ENCODE results near the gene WDSUB1.

Gene WDSUB1

DNA sequence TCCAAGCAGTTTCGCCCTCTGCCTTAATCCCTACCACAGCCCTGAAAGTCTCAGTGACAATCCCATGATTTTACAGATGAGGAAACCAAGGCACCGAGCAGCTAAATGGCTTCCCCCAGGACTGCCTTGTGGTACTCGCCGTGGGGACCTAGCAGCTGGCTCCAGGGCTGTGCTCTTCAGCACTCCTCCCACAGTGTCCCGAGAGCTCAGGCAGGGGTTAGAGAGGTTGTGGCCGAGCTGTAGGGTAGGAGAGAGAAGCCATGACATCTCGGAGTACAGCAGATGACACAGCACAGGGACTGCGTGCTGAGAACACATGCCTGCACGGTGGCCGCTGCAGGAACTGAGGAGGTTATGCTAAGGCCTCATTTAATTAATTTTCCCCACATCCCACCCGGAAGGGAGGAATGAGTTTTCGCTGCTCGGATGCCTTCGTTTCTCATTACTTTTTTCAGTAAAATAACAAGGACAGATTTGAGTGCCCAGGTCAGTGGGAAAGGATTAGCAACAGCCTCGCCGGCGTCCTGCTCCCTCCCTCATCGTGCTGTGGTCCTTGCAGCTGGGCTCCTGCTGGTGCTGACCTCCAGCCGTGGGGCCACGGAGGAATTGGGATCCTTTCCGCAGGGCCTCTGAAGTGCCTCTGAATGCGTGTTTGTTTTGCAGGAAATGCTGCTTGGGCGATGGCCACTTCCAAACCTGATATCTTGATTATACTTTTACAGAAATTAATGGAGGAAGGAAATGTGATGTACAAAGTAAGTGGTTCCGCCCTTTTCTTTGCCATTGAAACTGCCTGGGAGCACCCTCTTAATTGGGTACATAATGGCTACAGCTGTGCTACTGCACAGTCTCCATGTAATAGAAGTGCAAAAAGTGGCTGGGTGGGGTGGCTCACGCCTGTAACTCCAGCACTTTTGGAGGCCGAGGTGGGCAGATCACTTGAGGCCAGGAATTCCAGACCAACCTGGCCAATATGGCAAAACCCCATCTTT is 61.2 kb downstream of the WDSUB1 start:
- TF ChIP-seq, protein P1, sequence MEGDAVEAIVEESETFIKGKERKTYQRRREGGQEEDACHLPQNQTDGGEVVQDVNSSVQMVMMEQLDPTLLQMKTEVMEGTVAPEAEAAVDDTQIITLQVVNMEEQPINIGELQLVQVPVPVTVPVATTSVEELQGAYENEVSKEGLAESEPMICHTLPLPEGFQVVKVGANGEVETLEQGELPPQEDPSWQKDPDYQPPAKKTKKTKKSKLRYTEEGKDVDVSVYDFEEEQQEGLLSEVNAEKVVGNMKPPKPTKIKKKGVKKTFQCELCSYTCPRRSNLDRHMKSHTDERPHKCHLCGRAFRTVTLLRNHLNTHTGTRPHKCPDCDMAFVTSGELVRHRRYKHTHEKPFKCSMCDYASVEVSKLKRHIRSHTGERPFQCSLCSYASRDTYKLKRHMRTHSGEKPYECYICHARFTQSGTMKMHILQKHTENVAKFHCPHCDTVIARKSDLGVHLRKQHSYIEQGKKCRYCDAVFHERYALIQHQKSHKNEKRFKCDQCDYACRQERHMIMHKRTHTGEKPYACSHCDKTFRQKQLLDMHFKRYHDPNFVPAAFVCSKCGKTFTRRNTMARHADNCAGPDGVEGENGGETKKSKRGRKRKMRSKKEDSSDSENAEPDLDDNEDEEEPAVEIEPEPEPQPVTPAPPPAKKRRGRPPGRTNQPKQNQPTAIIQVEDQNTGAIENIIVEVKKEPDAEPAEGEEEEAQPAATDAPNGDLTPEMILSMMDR (IDR thresholded peaks at IDR 0.05; ENCODE audit: low read depth, low read length, missing control alignments), result no peak
- no peak for DNase-seq (ENCODE audit: extremely low read depth, low read depth)
- no peak overlapping the region for H3K4me3 ChIP-seq (replicated peaks; ENCODE audit: low read depth, low read length)

DNA sequence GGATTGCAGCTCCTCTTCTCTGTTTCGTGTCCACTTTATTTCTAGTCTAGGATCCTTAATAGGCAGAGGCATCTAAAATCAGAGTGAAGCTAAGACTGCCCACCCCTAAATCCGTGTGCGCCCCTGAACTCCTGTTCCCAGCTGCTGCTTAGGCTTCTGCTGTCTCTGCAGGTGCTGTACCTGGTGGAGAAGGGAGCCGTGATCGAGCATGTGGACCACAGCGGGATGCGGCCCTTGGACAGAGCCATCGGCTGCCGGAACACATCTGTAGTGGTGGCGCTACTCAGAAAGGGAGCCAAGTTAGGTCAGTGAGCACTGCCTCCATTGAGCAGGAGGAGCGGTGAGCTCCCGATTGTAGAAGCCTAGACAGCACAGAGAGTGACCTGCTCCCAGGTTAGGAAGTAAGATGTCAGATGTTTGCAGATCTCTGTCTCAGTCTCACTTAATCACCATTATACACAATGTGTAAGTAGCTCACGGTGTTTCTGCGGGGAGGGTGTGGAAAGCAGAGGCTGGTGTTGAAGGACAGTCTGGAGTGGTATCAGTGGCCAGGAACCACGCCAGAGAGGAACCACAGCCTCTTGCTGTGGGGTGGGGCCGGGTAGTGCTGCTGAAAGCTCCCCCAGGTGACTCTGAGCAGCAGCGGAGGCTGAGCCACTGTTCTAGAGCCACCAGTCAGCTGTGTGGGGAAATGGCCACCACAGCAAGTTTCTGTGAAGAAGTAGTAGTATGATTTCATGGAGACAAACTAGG is 62.3 kb downstream of the WDSUB1 start:
- TF ChIP-seq, protein P1 (IDR thresholded peaks at IDR 0.05; ENCODE audit: low read depth, low read length, missing control alignments), result no peak
- no peak for DNase-seq (ENCODE audit: extremely low read depth, low read depth)
- H3K4me3 ChIP-seq (replicated peaks; ENCODE audit: low read depth, low read length), result no peak overlapping the region

GRCh38 chr2:159219394-159219998 is 67.0 kb downstream of the WDSUB1 start:
- H3K4me3 ChIP-seq (replicated peaks; ENCODE audit: low read depth, low read length), result no peak overlapping the region
- TF ChIP-seq, protein P1 (IDR thresholded peaks at IDR 0.05; ENCODE audit: low read depth, low read length, missing control alignments), result no peak
- no peak for DNase-seq (ENCODE audit: extremely low read depth, low read depth)

DNA sequence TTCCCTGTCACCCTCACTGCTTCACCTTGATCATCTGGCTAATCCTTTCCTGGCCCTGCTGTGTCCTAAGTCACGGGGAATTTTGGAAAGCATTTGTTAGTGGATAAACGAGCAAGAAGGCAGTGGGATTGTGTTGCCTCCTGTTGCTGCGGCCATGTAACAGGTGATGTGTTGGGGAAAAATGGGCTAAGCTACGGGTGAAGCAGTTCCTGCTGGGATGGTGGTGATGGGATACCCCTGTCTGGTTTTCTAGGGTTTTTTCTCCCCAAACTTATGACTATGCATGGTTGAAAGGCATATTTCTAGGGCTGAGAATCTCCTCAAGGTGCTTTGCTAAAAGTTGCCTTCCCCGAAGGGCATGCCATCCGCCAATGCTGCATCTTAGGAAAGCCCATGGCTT is 68.1 kb downstream of the WDSUB1 start:
- no peak for DNase-seq (ENCODE audit: extremely low read depth, low read depth)
- TF ChIP-seq, protein P1 (IDR thresholded peaks at IDR 0.05; ENCODE audit: low read depth, low read length, missing control alignments), result no peak
- no peak overlapping the region for H3K4me3 ChIP-seq (replicated peaks; ENCODE audit: low read depth, low read length)

DNA sequence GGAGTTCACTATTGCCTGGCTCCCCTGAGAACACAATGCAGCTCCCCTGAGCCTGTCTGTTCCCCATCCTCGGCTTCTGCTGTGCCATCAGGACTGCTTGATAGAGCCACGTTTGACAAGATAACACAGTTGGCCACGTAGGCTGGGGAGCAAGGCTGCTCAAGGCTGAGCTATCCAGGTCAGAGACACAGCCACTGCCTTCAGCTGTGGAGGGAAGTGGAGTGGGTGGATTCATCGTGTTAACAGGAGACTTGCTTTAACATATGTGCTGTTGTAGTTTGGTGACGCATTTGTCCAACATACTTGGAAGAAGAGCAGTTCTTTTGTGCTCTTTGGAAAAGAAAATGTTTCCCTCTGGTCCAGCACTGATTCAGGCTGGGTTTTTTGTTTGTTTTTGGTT is 68.8 kb downstream of the WDSUB1 start:
- H3K4me3 ChIP-seq (replicated peaks; ENCODE audit: low read depth, low read length), result no peak overlapping the region
- TF ChIP-seq, protein P1 (IDR thresholded peaks at IDR 0.05; ENCODE audit: low read depth, low read length, missing control alignments), result no peak
- DNase-seq (ENCODE audit: extremely low read depth, low read depth), result no peak

DNA sequence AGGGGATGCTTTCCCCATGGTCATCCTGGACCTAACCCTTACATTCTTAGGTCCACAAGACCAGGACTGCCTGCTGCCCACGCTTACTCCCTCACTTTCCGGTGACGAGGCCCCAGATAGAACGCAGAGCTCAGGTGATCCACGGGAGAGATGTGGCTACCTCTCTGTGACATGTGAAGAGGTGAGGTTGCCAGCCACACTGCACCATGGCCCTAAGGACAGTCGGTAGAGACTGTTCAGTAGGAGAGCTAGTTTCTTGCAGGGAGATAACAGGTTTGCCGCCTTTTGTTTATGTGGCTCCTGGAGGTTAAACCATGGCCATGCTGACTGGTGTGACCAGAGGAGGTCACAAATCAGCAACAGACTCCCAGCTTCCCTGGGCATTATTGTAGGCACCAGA is 71.4 kb downstream of the WDSUB1 start:
- TF ChIP-seq, protein P1 (IDR thresholded peaks at IDR 0.05; ENCODE audit: low read depth, low read length, missing control alignments), result no peak
- DNase-seq (ENCODE audit: extremely low read depth, low read depth), result no peak
- H3K4me3 ChIP-seq (replicated peaks; ENCODE audit: low read depth, low read length), result no peak overlapping the region
